ENCODE measurements around the gene RNPEP.

DNA sequence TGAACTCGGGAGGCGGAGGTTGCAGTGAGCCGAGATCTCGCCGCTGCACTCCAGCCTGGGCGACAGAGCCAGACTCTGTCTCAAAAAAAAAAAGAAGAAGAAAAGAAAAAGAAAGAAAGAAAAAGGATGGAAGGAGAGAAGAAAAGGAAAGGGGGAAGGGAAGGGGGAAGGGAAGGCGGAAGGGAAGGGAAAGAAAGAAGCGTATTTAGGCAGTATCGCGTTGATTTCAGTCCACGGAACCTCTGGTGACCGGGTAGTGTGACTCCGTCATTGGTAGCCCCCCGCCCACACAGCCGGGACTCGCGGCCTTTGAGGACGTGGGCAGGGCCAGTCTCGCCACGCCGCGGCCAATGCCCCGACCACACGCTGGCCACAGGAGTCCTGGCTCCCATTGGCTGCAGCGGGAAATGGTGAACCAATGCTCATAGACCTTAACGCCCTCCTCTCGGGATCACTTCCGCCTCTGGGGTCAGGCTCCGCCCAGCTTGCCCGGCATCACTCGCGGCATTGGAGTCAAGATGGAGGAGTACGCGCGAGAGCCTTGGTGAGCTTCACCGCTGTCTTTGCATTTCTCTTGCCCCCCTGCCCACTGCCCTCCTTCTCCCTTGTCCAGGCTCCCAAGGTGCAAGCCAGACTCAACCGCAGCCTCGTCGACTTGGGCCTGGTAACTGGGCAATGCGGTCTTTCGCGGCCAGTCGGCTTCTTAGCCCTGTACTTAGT lies 27.3 kb upstream of the RNPEP start, which contains the start of gene TIMM17A:
- TF ChIP-seq CTCF (IDR thresholded peaks at IDR 0.05) (peak in 1 of 12 donors; percentile 16), POLR2A (IDR thresholded peaks at IDR 0.05) (peak; percentile 59 to 82)

Data from heart left ventricle (tissue), 13 donors.